Central memory CD8-positive, alpha-beta T cell (primary cell): Measurements from ENCODE around the gene COLEC12.

Experiments
- ATAC-seq: fragments of 150-1000 bp; cut with Tn5 transposase; replicated peaks from 2 replicates; pipeline ENCODE4 v1.10.0; 2022; ENCODE audit warnings: mild to moderate bottlenecking, moderate FRiP score, moderate number of reproducible peaks; ENCODE audit not compliant: poor library complexity, severe bottlenecking; ENCODE audit errors: extremely low read depth
- DNase-seq, 2 donors: peaks; one replicate each; pipeline ENCODE4 v3.0.0; 2021; ENCODE audit warnings: low spot score in 2 of 2
- H3K27ac Mint-ChIP-seq: one replicate; pipeline ENCODE4 v1.8.0; 2022; ENCODE audit warnings: low read depth, mild to moderate bottlenecking, moderate library complexity, mixed read lengths
- H3K27me3 Mint-ChIP-seq: one replicate; pipeline ENCODE4 v1.8.0; 2022; ENCODE audit warnings: mixed read lengths
- H3K36me3 Mint-ChIP-seq: one replicate; pipeline ENCODE4 v1.8.0; 2022; ENCODE audit warnings: mild to moderate bottlenecking, moderate library complexity, mixed read lengths; ENCODE audit not compliant: insufficient read depth
- H3K4me1 Mint-ChIP-seq: one replicate; pipeline ENCODE4 v1.8.0; 2022; ENCODE audit warnings: mixed read lengths
- H3K4me3 Mint-ChIP-seq: one replicate; pipeline ENCODE4 v1.8.0; 2022; ENCODE audit warnings: mild to moderate bottlenecking, moderate library complexity, mixed read lengths
- H3K9me3 Mint-ChIP-seq: one replicate; pipeline ENCODE4 v1.8.0; 2022; ENCODE audit warnings: mixed read lengths

Gene COLEC12

GRCh38 chr18:500632-501405, at the start of gene COLEC12:
TSS of gene COLEC12 (minus strand) at chr18:500701. CDS start at chr18:500514, 187 bp downstream.
- no peaks in the 10 kb centered on the region for H3K9me3 Mint-ChIP-seq
- H3K4me3 Mint-ChIP-seq, result no peak within 1 kb of the TSS
- ATAC-seq, result no peak
- DNase-seq, result no peak
- H3K27me3 Mint-ChIP-seq, result peaks cover 31% of the 10 kb centered on the region
- no peaks in the 10 kb centered on the region for H3K4me1 Mint-ChIP-seq
- no peak within 1 kb of the TSS for H3K27ac Mint-ChIP-seq
- H3K36me3 Mint-ChIP-seq, result no peaks in the 10 kb centered on the region

- peaks cover 3% of the 10 kb centered on the region for H3K36me3 Mint-ChIP-seq
- no peak overlapping the region for H3K27ac Mint-ChIP-seq
- peaks cover 33% of the 10 kb centered on the region for H3K27me3 Mint-ChIP-seq
- ATAC-seq (no peak), DNase-seq (no peak)
- peaks cover 5% of the 10 kb centered on the region for H3K9me3 Mint-ChIP-seq
- no peak overlapping the region for H3K4me3 Mint-ChIP-seq
- H3K4me1 Mint-ChIP-seq, result no peaks in the 10 kb centered on the region
Measured at GRCh38 chr18:549967-550366, 49.5 kb upstream of the COLEC12 start.

GRCh38 chr18:543447-544078, 43.1 kb upstream of the COLEC12 start:
- ATAC-seq, result no peak
- no peak overlapping the region for H3K27ac Mint-ChIP-seq
- peaks cover 3% of the 10 kb centered on the region for H3K36me3 Mint-ChIP-seq
- DNase-seq, result no peak
- no peaks in the 10 kb centered on the region for H3K4me1 Mint-ChIP-seq
- H3K27me3 Mint-ChIP-seq, result peaks cover 37% of the 10 kb centered on the region
- H3K4me3 Mint-ChIP-seq, result no peak overlapping the region
- H3K9me3 Mint-ChIP-seq, result peaks cover 5% of the 10 kb centered on the region

GRCh38 chr18:533995-534601, 33.6 kb upstream of the COLEC12 start:
- H3K27me3 Mint-ChIP-seq, result peaks cover 24% of the 10 kb centered on the region
- no peaks in the 10 kb centered on the region for H3K9me3 Mint-ChIP-seq
- no peaks in the 10 kb centered on the region for H3K4me1 Mint-ChIP-seq
- no peak overlapping the region for H3K27ac Mint-ChIP-seq
- DNase-seq (no peak), ATAC-seq (no peak)
- no peak overlapping the region for H3K4me3 Mint-ChIP-seq
- no peaks in the 10 kb centered on the region for H3K36me3 Mint-ChIP-seq

- Mint-ChIP-seq H3K9me3 (no peaks in the 10 kb centered on the region), H3K4me1 (no peaks in the 10 kb centered on the region), H3K36me3 (no peaks in the 10 kb centered on the region), H3K27me3 (peaks cover 35% of the 10 kb centered on the region), H3K4me3 (no peak overlapping the region), H3K27ac (no peak overlapping the region)
- ATAC-seq (no peak), DNase-seq (no peak)
Measured at GRCh38 chr18:532632-533031, 32.1 kb upstream of the COLEC12 start.

GRCh38 chr18:532018-532417, 31.5 kb upstream of the COLEC12 start:
- peaks cover 41% of the 10 kb centered on the region for H3K27me3 Mint-ChIP-seq
- no peaks in the 10 kb centered on the region for H3K36me3 Mint-ChIP-seq
- no peak overlapping the region for H3K4me3 Mint-ChIP-seq
- DNase-seq (no peak), ATAC-seq (no peak)
- no peaks in the 10 kb centered on the region for H3K4me1 Mint-ChIP-seq
- no peak overlapping the region for H3K27ac Mint-ChIP-seq
- H3K9me3 Mint-ChIP-seq, result no peaks in the 10 kb centered on the region

- no peak for ATAC-seq
- H3K36me3 Mint-ChIP-seq, result no peaks in the 10 kb centered on the region
- H3K4me3 Mint-ChIP-seq, result no peak overlapping the region
- no peaks in the 10 kb centered on the region for H3K4me1 Mint-ChIP-seq
- peaks cover 35% of the 10 kb centered on the region for H3K27me3 Mint-ChIP-seq
- H3K27ac Mint-ChIP-seq, result no peak overlapping the region
- H3K9me3 Mint-ChIP-seq, result no peaks in the 10 kb centered on the region
- no peak for DNase-seq
Measured at GRCh38 chr18:527146-527545, 26.6 kb upstream of the COLEC12 start.

- Mint-ChIP-seq H3K4me3 (no peak overlapping the region), H3K36me3 (no peaks in the 10 kb centered on the region), H3K27me3 (peaks cover 31% of the 10 kb centered on the region), H3K4me1 (no peaks in the 10 kb centered on the region), H3K9me3 (no peaks in the 10 kb centered on the region), H3K27ac (no peak overlapping the region)
- DNase-seq (no peak), ATAC-seq (no peak)
Measured at GRCh38 chr18:526681-527080, 26.2 kb upstream of the COLEC12 start.

GRCh38 chr18:525036-525797, 24.7 kb upstream of the COLEC12 start:
- Mint-ChIP-seq H3K27ac (no peak overlapping the region), H3K4me3 (no peak overlapping the region), H3K9me3 (no peaks in the 10 kb centered on the region), H3K4me1 (no peaks in the 10 kb centered on the region), H3K27me3 (peaks cover 31% of the 10 kb centered on the region), H3K36me3 (no peaks in the 10 kb centered on the region)
- ATAC-seq (no peak), DNase-seq (no peak)

- Mint-ChIP-seq H3K36me3 (no peaks in the 10 kb centered on the region), H3K9me3 (no peaks in the 10 kb centered on the region), H3K27ac (no peak overlapping the region), H3K4me1 (no peaks in the 10 kb centered on the region), H3K27me3 (peaks cover 31% of the 10 kb centered on the region), H3K4me3 (no peak overlapping the region)
- ATAC-seq (no peak), DNase-seq (no peak)
Measured at GRCh38 chr18:524466-524865, 24.0 kb upstream of the COLEC12 start.

GRCh38 chr18:523561-523960, 23.1 kb upstream of the COLEC12 start:
- ATAC-seq (no peak), DNase-seq (no peak)
- Mint-ChIP-seq H3K9me3 (no peaks in the 10 kb centered on the region), H3K27me3 (peaks cover 27% of the 10 kb centered on the region), H3K4me1 (no peaks in the 10 kb centered on the region), H3K27ac (no peak overlapping the region), H3K4me3 (no peak overlapping the region), H3K36me3 (no peaks in the 10 kb centered on the region)

- no peak for DNase-seq
- peaks cover 4% of the 10 kb centered on the region for H3K4me1 Mint-ChIP-seq
- H3K9me3 Mint-ChIP-seq, result peaks cover 6% of the 10 kb centered on the region
- H3K27ac Mint-ChIP-seq, result no peak overlapping the region
- no peak for ATAC-seq
- H3K27me3 Mint-ChIP-seq, result peaks cover 17% of the 10 kb centered on the region
- H3K36me3 Mint-ChIP-seq, result no peaks in the 10 kb centered on the region
- H3K4me3 Mint-ChIP-seq, result no peak overlapping the region
Measured at GRCh38 chr18:519019-519879, 18.7 kb upstream of the COLEC12 start.
